ENCODE measurements around the gene CGGBP1.
"Not testable (repeated sequence)": the region's sequence is repeated elsewhere in the genome, so short reads cannot be mapped to it uniquely, and the experiment has no call there.

Gene CGGBP1

GRCh38 chr3:88028876-88029275 lies 29.9 kb downstream of the CGGBP1 start:
- H3K27ac ChIP-seq, result no peak overlapping the region
- TF ChIP-seq CTCF (conservative IDR thresholded peaks at IDR 0.05), result no peak

GRCh38 chr3:88025001-88025552 lies 33.7 kb downstream of the CGGBP1 start:
- TF ChIP-seq CTCF (conservative IDR thresholded peaks at IDR 0.05), result no peak
- H3K27ac ChIP-seq, result no peak overlapping the region

GRCh38 chr3:88019024-88019423 lies 39.8 kb downstream of the CGGBP1 start:
- no peak overlapping the region for H3K27ac ChIP-seq
- TF ChIP-seq CTCF (conservative IDR thresholded peaks at IDR 0.05), result no peak

GRCh38 chr3:88015656-88016055 lies 43.1 kb downstream of the CGGBP1 start:
- not testable (repeated sequence) for H3K27ac ChIP-seq

GRCh38 chr3:88013592-88013991 lies 45.2 kb downstream of the CGGBP1 start:
- H3K27ac ChIP-seq, result no peak overlapping the region
- TF ChIP-seq CTCF (conservative IDR thresholded peaks at IDR 0.05), result no peak

- no peak overlapping the region for H3K27ac ChIP-seq
- no peak for TF ChIP-seq CTCF (conservative IDR thresholded peaks at IDR 0.05)
These were observed 48.0 kb downstream of the CGGBP1 start for GRCh38 chr3:88010810-88011209.

GRCh38 chr3:88009066-88009465 lies 49.7 kb downstream of the CGGBP1 start:
- no peak for TF ChIP-seq CTCF (conservative IDR thresholded peaks at IDR 0.05)

GRCh38 chr3:88005066-88005465 lies 53.7 kb downstream of the CGGBP1 start:
- TF ChIP-seq CTCF (conservative IDR thresholded peaks at IDR 0.05), result peak; percentile 75
- no peak overlapping the region for H3K27ac ChIP-seq

More at GRCh38 chr3:88009066-88009465, 49.7 kb downstream of the CGGBP1 start:
- no peak overlapping the region for H3K27ac ChIP-seq

Measured in VCaP (cell line).